ENCODE results near the gene TPST2.

- TF ChIP-seq CTCF (IDR thresholded peaks at IDR 0.05; ENCODE audit: low read length) (no peak), EZH2 (optimal IDR thresholded peaks at IDR 0.05; ENCODE audit: low read depth, low read length) (no peak)
Observed at GRCh38 chr22:26587991-26588613, 1.8 kb downstream of the TPST2 start.
